ENCODE measurements around the gene ST3GAL3. TPM values are rescaled to one million over a fixed set of nuclear protein-coding genes. Genes with fewer than 3 reads are reported as not detected.

ST3GAL3 gene
- total RNA-seq, 4 donors from 2014 or later: 4.4 to 19.0 (median 6.1) TPM

GRCh38 chr1:43953361-43953760 is 246.0 kb downstream of the ST3GAL3 start:
- no peaks in the 10 kb centered on the region for H3K27me3 ChIP-seq
- H3K9me3 ChIP-seq: no peaks in the 10 kb centered on the region
- no peak overlapping the region for H3K27ac ChIP-seq
- no peak for DNase-seq
- H3K36me3 ChIP-seq: peaks cover 0 to 37% (median 0%) of the 10 kb centered on the region in 3 donors
- no peak for TF ChIP-seq POLR2A (IDR thresholded peaks at IDR 0.05)
- no peak for TF ChIP-seq CTCF (IDR thresholded peaks at IDR 0.05)
- peaks cover 0 to 6% (median 0%) of the 10 kb centered on the region in 4 donors for H3K4me1 ChIP-seq
- H3K4me3 ChIP-seq: no peak overlapping the region

- Histone ChIP-seq H3K9me3 (no peaks in the 10 kb centered on the region), H3K27ac (no peak overlapping the region), H3K4me3 (no peak overlapping the region), H3K36me3 (peaks cover 0 to 44% (median 0%) of the 10 kb centered on the region in 3 donors), H3K27me3 (no peaks in the 10 kb centered on the region), H3K4me1 (no peaks in the 10 kb centered on the region)
- no peak for TF ChIP-seq CTCF (IDR thresholded peaks at IDR 0.05)
- TF ChIP-seq POLR2A (IDR thresholded peaks at IDR 0.05): no peak
- DNase-seq: no peak
These were observed 246.7 kb downstream of the ST3GAL3 start for GRCh38 chr1:43954036-43954435.

GRCh38 chr1:43956234-43956633 is 248.9 kb downstream of the ST3GAL3 start:
- Histone ChIP-seq H3K9me3 (no peaks in the 10 kb centered on the region), H3K27ac (no peak overlapping the region), H3K36me3 (peaks cover 0 to 45% (median 0%) of the 10 kb centered on the region in 3 donors), H3K4me1 (no peaks in the 10 kb centered on the region), H3K4me3 (no peak overlapping the region), H3K27me3 (no peaks in the 10 kb centered on the region)
- no peak for TF ChIP-seq CTCF (IDR thresholded peaks at IDR 0.05)
- no peak for TF ChIP-seq POLR2A (IDR thresholded peaks at IDR 0.05)
- no peak for DNase-seq

- no peak overlapping the region for H3K4me3 ChIP-seq
- no peaks in the 10 kb centered on the region for H3K27me3 ChIP-seq
- no peaks in the 10 kb centered on the region for H3K9me3 ChIP-seq
- H3K27ac ChIP-seq: no peak overlapping the region
- no peaks in the 10 kb centered on the region for H3K4me1 ChIP-seq
- TF ChIP-seq CTCF (IDR thresholded peaks at IDR 0.05) (no peak), POLR2A (IDR thresholded peaks at IDR 0.05) (no peak)
- peaks cover 0 to 57% (median 0%) of the 10 kb centered on the region in 3 donors for H3K36me3 ChIP-seq
- DNase-seq: no peak
These were observed 250.2 kb downstream of the ST3GAL3 start for GRCh38 chr1:43957407-43958040.

GRCh38 chr1:43958351-43959255 is 251.3 kb downstream of the ST3GAL3 start:
- no peak for DNase-seq
- TF ChIP-seq CTCF (IDR thresholded peaks at IDR 0.05): no peak
- no peak for TF ChIP-seq POLR2A (IDR thresholded peaks at IDR 0.05)
- Histone ChIP-seq H3K4me1 (no peaks in the 10 kb centered on the region), H3K9me3 (no peaks in the 10 kb centered on the region), H3K36me3 (peaks cover 0 to 64% (median 0%) of the 10 kb centered on the region in 3 donors), H3K27me3 (no peaks in the 10 kb centered on the region), H3K4me3 (no peak overlapping the region), H3K27ac (no peak overlapping the region)

Data from Peyer's patch (tissue), 4 donors.